OCI-LY7 (cell line): Measurements from ENCODE around the gene NRCAM. TPM values are rescaled to one million over a fixed set of nuclear protein-coding genes. Genes with fewer than 3 reads are reported as not detected.

ENCODE experiments used
- BruUV-seq: library from RNA; stranded (reverse); fragments of 400-500 nt; replicated peaks from 2 replicates; lab custom pipeline; 2021; lab: Mats Ljungman, UMichigan
- CTCF ChIA-PET: fragments of 300-600 bp; sonication (Branson Sonifier 250); formaldehyde crosslinking; loops from one replicate; lab custom pipeline; 2022; ENCODE audit warnings: antibody characterized with exemption; ENCODE audit not compliant: unreplicated experiment; lab: Charles Lee
- POLR2A ChIA-PET: fragments of 300-600 bp; sonication (Branson Sonifier 250); formaldehyde crosslinking; loops from one replicate; lab custom pipeline; 2022; ENCODE audit warnings: antibody characterized with exemption; lab: Charles Lee
- DNase-seq: peaks from one replicate; pipeline ENCODE4 v3.0.0-alpha.2; 2015; ENCODE audit warnings: low spot score
- H2AFZ ChIP-seq: fragments of 200-600 bp; sonication (generic), shearing (Covaris generic); 2 replicates; pipeline ENCODE4 v1.6.1; 2014; ENCODE audit warnings: mild to moderate bottlenecking, antibody characterized with exemption, low read length, moderate library complexity
- H3K27ac ChIP-seq: fragments of 200-600 bp; sonication (generic); 2 replicates; pipeline ENCODE4 v1.5.1; 2014; ENCODE audit warnings: mixed run types, low read depth, mild to moderate bottlenecking, moderate library complexity, low read length, inconsistent platforms; ENCODE audit not compliant: poor library complexity, severe bottlenecking
- H3K36me3 ChIP-seq: fragments of 200-600 bp; sonication (generic); 2 replicates; pipeline ENCODE4 v1.6.1; 2014; ENCODE audit warnings: mild to moderate bottlenecking, antibody characterized with exemption, low read length, moderate library complexity, mixed read lengths; ENCODE audit not compliant: insufficient read depth
- H3K4me1 ChIP-seq: fragments of 200-600 bp; sonication (generic); 2 replicates; pipeline ENCODE4 v1.5.1; 2014; ENCODE audit warnings: mild to moderate bottlenecking, low read length; ENCODE audit not compliant: insufficient read depth, poor library complexity, severe bottlenecking
- H3K4me2 ChIP-seq: fragments of 200-600 bp; sonication (generic); 2 replicates; pipeline ENCODE4 v1.6.1; 2014; ENCODE audit warnings: mild to moderate bottlenecking, low read length
- H3K4me3 ChIP-seq: fragments of 200-600 bp; sonication (generic); 2 replicates; pipeline ENCODE4 v1.5.1; 2014; ENCODE audit warnings: mild to moderate bottlenecking, low read depth, low read length; ENCODE audit not compliant: poor library complexity, severe bottlenecking
- H3K79me2 ChIP-seq: fragments of 200-600 bp; sonication (generic); 2 replicates; pipeline ENCODE4 v1.6.1; 2016; ENCODE audit warnings: low read depth, mild to moderate bottlenecking, low read length, moderate library complexity, mixed read lengths; ENCODE audit not compliant: insufficient read depth
- H3K9me2 ChIP-seq: fragments of 200-600 bp; sonication (generic); 2 replicates; pipeline ENCODE4 v1.6.1; 2016; ENCODE audit warnings: mild to moderate bottlenecking, low read length, mixed read lengths; ENCODE audit not compliant: insufficient read depth
- H3K9me3 ChIP-seq: fragments of 200-600 bp; sonication (generic); 2 replicates; pipeline ENCODE4 v1.6.1; 2014; ENCODE audit warnings: mild to moderate bottlenecking, mixed run types, low read length, mixed read lengths
- H4K20me1 ChIP-seq: fragments of 200-600 bp; sonication (generic); 2 replicates; pipeline ENCODE4 v1.6.1; 2014; ENCODE audit warnings: mild to moderate bottlenecking, antibody characterized with exemption, low read length, moderate library complexity, mixed read lengths; ENCODE audit not compliant: insufficient read depth
- CTCF ChIP-seq: fragments of 200-600 bp; sonication (generic); conservative IDR thresholded peaks from 2 replicates; pipeline ENCODE4 v1.5.1; 2014; ENCODE audit warnings: mild to moderate bottlenecking, antibody characterized with exemption, low read length, moderate library complexity, mixed read lengths
- EZH2phosphoT487 ChIP-seq: fragments of 200-600 bp; sonication (generic); IDR thresholded peaks from 2 replicates; pipeline ENCODE4 v1.6.1; 2018; ENCODE audit warnings: low read depth, borderline replicate concordance, mild to moderate bottlenecking, mixed run types, antibody characterized with exemption, low read length, moderate library complexity, mixed read lengths
- intact Hi-C: fragments of 100-400 bp; cut with micrococcal nuclease; formaldehyde crosslinking; loops from one replicate; pipeline ENCODE4 v1.10.0; 2022; ENCODE audit not compliant: unreplicated experiment
- total RNA-seq, 2 experiments: library from RNA; depleted of rRNA in 1 of 2; stranded (reverse); fragments of >200 nt in 1 of 2; shearing (Covaris generic) in 1 of 2; gene quantifications; 2 replicates each; pipeline ENCODE4 v1.2.3, GENCODE V29; 2014 to 2022

The NRCAM gene
- total RNA-seq, 2 experiments from 2014 or later = not detected

- no TSS peak for BruUV-seq
Observed at GRCh38 chr7:108167460-108167859, 288.8 kb downstream of the NRCAM start.

GRCh38 chr7:108166687-108167086 is 289.5 kb downstream of the NRCAM start:
- H3K4me1 ChIP-seq = no peaks in the 10 kb centered on the region
- H3K4me3 ChIP-seq = no peak overlapping the region
- CTCF ChIA-PET = no interaction called here
- no peaks in the 10 kb centered on the region for H3K9me3 ChIP-seq
- no peaks in the 10 kb centered on the region for H3K36me3 ChIP-seq
- no peak overlapping the region for H2AFZ ChIP-seq
- H3K4me2 ChIP-seq = no peak overlapping the region
- no peak for DNase-seq
- no TSS peak for BruUV-seq
- POLR2A ChIA-PET = no interaction called here
- no peaks in the 10 kb centered on the region for H4K20me1 ChIP-seq
- intact Hi-C loops = no loop called here
- no peaks in the 10 kb centered on the region for H3K9me2 ChIP-seq
- TF ChIP-seq CTCF (no peak), EZH2phosphoT487 (no peak)
- H3K27ac ChIP-seq = no peak overlapping the region
- no peaks in the 10 kb centered on the region for H3K79me2 ChIP-seq

More at GRCh38 chr7:108167460-108167859, 288.8 kb downstream of the NRCAM start:
- H3K27ac ChIP-seq = no peak overlapping the region
- H2AFZ ChIP-seq = no peak overlapping the region
- H4K20me1 ChIP-seq = no peaks in the 10 kb centered on the region
- no peaks in the 10 kb centered on the region for H3K9me3 ChIP-seq
- TF ChIP-seq CTCF (no peak), EZH2phosphoT487 (no peak)
- H3K4me2 ChIP-seq = no peak overlapping the region
- POLR2A ChIA-PET = no interaction called here
- intact Hi-C loops = no loop called here
- H3K4me3 ChIP-seq = no peak overlapping the region
- no peaks in the 10 kb centered on the region for H3K79me2 ChIP-seq
- no peak for DNase-seq
- H3K9me2 ChIP-seq = no peaks in the 10 kb centered on the region
- no peaks in the 10 kb centered on the region for H3K36me3 ChIP-seq
- CTCF ChIA-PET = no interaction called here
- H3K4me1 ChIP-seq = no peaks in the 10 kb centered on the region

- no peak overlapping the region for H2AFZ ChIP-seq
- TF ChIP-seq EZH2phosphoT487 (no peak), CTCF (no peak)
- intact Hi-C loops = no loop called here
- no peaks in the 10 kb centered on the region for H3K36me3 ChIP-seq
- H3K27ac ChIP-seq = no peak overlapping the region
- no peak overlapping the region for H3K4me2 ChIP-seq
- no peaks in the 10 kb centered on the region for H3K79me2 ChIP-seq
- no peak overlapping the region for H3K4me3 ChIP-seq
- CTCF ChIA-PET = no interaction called here
- H3K9me3 ChIP-seq = no peaks in the 10 kb centered on the region
- H3K9me2 ChIP-seq = no peaks in the 10 kb centered on the region
- no peaks in the 10 kb centered on the region for H4K20me1 ChIP-seq
- H3K4me1 ChIP-seq = no peaks in the 10 kb centered on the region
- BruUV-seq = no TSS peak
- POLR2A ChIA-PET = no interaction called here
- no peak for DNase-seq
Observed at GRCh38 chr7:108165723-108166122, 290.5 kb downstream of the NRCAM start.
